GM12864 (cell line): ENCODE measurements around the gene KCTD11.

Source experiments
- DNase-seq: peaks from one replicate; pipeline ENCODE4 v3.0.0-alpha.2; 2011; ENCODE audit warnings: low read depth
- H3K4me3 ChIP-seq: 2 replicates; pipeline ENCODE4 v1.5.1; 2011; ENCODE audit warnings: mild to moderate bottlenecking, low read depth, low read length, control low read depth
- CTCF ChIP-seq: IDR thresholded peaks from 2 replicates; pipeline ENCODE4 v1.5.1; 2011; ENCODE audit warnings: low read depth, mild to moderate bottlenecking, moderate library complexity, low read length, control low read depth, inconsistent platforms; ENCODE audit errors: missing control alignments

The KCTD11 gene

GRCh38 chr17:7388856-7389255 is 36.9 kb downstream of the KCTD11 start:
- no peak for TF ChIP-seq CTCF
- no peak overlapping the region for H3K4me3 ChIP-seq
- no peak for DNase-seq

- DNase-seq = no peak
- no peak for TF ChIP-seq CTCF
- H3K4me3 ChIP-seq = no peak overlapping the region
Measured at GRCh38 chr17:7389924-7390910, 38.3 kb downstream of the KCTD11 start.

- no peak for DNase-seq
- H3K4me3 ChIP-seq = no peak overlapping the region
- no peak for TF ChIP-seq CTCF
Measured at GRCh38 chr17:7391307-7391706, 39.3 kb downstream of the KCTD11 start.

- peak overlapping the region; percentile 77 for H3K4me3 ChIP-seq
- no peak for DNase-seq
- no peak for TF ChIP-seq CTCF
Measured at GRCh38 chr17:7392696-7393612, 41.0 kb downstream of the KCTD11 start.

- no peak for DNase-seq
- TF ChIP-seq CTCF = no peak
- H3K4me3 ChIP-seq = peak overlapping the region; percentile 77
Measured at GRCh38 chr17:7393613-7394451, 41.9 kb downstream of the KCTD11 start.
